Activated T-helper 1 cell treated with anti-CD3 and anti-CD28 coated beads, Interleukin-12 subunit alpha, Interleukin-12 subunit beta, Interleukin-2, Interleukin-4 antibody, amounts not matched to agents 30 ng/mL and 10 ng/mL and 1 ng/mL, durations not matched to agents 14 hours and 24 hours and 36 hours (primary cell): ENCODE results near the gene RHD. TPM values are rescaled to one million over a fixed set of nuclear protein-coding genes. Genes with fewer than 3 reads are reported as not detected.
A peak's percentile ranks its signal among the peaks of the same experiment; 100 is the strongest.
"Not testable (repeated sequence)": the region's sequence is repeated elsewhere in the genome, so short reads cannot be mapped to it uniquely, and the experiment has no call there.

Experiments used
- DNase-seq: peaks from one replicate; pipeline ENCODE4 v3.0.0; 2021; ENCODE audit warnings: low spot score
- H3K27ac Mint-ChIP-seq: one replicate; pipeline ENCODE4 v1.8.0; 2021; ENCODE audit warnings: mild to moderate bottlenecking, mixed read lengths
- H3K27me3 Mint-ChIP-seq: one replicate; pipeline ENCODE4 v1.8.0; 2022; ENCODE audit warnings: mild to moderate bottlenecking, moderate library complexity, mixed read lengths; ENCODE audit not compliant: insufficient read depth
- H3K36me3 Mint-ChIP-seq: one replicate; pipeline ENCODE4 v1.8.0; 2021; ENCODE audit warnings: low read depth, mixed read lengths
- H3K4me1 Mint-ChIP-seq: one replicate; pipeline ENCODE4 v1.8.0; 2021; ENCODE audit warnings: low read depth, mixed read lengths
- H3K4me3 Mint-ChIP-seq: one replicate; pipeline ENCODE4 v1.8.0; 2021; ENCODE audit warnings: mild to moderate bottlenecking, moderate library complexity, mixed read lengths
- H3K9me3 Mint-ChIP-seq: one replicate; pipeline ENCODE4 v1.8.0; 2021; ENCODE audit warnings: mixed read lengths
- intact Hi-C: fragments of 100-400 bp; cut with micrococcal nuclease; formaldehyde crosslinking; loops from one replicate; pipeline ENCODE4 v1.15.1; 2024
- total RNA-seq: library from RNA; stranded (reverse); gene quantifications from 2 replicates; pipeline ENCODE4 v1.2.3, GENCODE V29; 2022

Gene RHD
- total RNA-seq, 1 donor from 2014 or later: not detected

DNA sequence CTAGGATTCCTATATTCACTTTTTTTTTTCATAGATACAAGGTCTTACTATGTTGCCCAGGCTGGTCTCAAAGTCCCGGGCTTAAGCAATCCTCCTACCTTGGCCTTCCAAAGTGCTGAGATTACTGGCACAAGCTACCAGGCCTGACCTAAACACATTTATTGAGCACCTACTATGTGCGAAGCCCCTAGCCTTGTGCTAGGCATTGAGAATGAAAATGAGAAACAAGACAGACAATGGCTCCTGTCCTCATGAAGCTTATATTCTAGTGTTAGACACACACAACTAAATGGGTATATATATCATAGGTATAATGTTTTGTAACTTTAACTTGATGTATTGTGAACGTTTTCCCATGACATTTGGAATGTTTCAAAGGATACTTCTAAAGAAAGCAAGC is 77.3 kb downstream of the RHD start:
- no peaks in the 10 kb centered on the region for H3K27me3 Mint-ChIP-seq
- no peaks in the 10 kb centered on the region for H3K9me3 Mint-ChIP-seq
- DNase-seq: no peak
- intact Hi-C loops: no loop called here
- peaks cover 33% of the 10 kb centered on the region for H3K36me3 Mint-ChIP-seq
- H3K4me1 Mint-ChIP-seq: peaks cover 5% of the 10 kb centered on the region
- H3K27ac Mint-ChIP-seq: no peak overlapping the region
- H3K4me3 Mint-ChIP-seq: no peak overlapping the region

DNA sequence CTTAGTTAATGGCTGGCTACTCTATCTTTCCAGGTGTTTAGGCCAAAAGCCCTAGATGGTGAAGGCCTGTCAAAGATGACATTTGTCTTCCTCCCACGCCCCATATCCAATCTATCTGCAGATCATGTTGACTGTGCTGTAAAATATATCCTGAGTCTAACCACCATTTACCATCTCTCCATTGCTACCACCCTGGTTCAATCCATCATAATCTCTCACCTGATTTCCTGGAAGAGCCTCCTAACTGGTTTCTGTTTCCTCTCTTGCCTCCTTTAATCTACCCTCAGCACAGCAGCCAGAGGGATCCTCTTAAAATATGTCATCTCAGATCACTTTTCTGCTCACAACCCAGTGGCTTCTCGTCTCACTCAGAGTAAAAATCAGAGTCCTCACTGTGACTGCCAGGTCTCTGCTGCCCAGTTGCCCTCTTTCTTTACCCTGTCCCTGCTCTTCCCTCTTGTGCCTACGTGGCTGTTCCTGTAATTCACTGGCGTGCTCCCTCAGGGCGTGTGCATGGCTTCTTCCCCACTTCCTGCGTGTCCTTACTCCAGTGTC is 83.6 kb downstream of the RHD start:
- Mint-ChIP-seq H3K36me3 (peaks cover 35% of the 10 kb centered on the region), H3K9me3 (no peaks in the 10 kb centered on the region), H3K27ac (peak overlapping the region; percentile 62), H3K4me1 (peaks cover 28% of the 10 kb centered on the region), H3K27me3 (no peaks in the 10 kb centered on the region), H3K4me3 (peak overlapping the region; percentile 23)
- DNase-seq: no peak
- intact Hi-C loops: no loop called here

DNA sequence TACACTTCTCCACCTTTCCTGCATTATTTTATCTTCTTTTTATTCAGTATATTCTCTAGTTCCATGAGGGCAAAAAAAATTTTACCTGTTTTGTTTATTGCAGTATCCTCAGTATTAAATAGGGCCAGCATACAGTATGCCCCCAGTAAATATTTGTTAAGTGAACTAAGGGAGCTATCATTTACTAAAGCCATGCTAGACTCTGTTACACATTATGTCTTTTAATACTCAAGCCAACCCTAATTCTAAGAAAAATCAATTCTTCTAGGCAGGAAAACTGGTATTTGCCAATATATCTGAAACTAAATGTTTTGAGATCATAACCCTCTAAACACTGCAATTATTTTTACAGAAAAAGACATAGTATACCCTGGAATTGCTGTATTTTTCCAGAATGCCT is 84.1 kb downstream of the RHD start:
- intact Hi-C loops: no loop called here
- H3K4me3 Mint-ChIP-seq: no peak overlapping the region
- H3K4me1 Mint-ChIP-seq: peaks cover 33% of the 10 kb centered on the region
- no peak overlapping the region for H3K27ac Mint-ChIP-seq
- H3K27me3 Mint-ChIP-seq: no peaks in the 10 kb centered on the region
- H3K36me3 Mint-ChIP-seq: peaks cover 40% of the 10 kb centered on the region
- no peaks in the 10 kb centered on the region for H3K9me3 Mint-ChIP-seq
- DNase-seq: no peak

DNA sequence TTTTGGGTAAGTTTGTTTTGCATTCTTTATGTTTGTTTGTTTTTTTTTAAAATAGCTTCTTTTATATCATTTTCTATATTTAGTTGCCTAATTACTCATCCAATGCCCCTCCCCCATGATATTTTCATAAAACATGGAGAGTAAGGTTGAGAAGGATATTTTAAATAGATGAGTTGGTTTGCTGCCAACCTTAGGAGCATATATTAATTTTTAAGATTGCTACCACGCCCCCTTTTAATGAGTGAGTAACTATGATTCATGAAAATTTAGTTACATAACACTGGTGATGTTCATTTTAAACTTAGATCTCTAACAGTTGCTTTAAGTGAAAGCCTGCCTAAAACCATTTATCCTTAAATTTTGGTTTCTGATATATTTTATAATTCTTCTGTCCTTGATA is 84.5 kb downstream of the RHD start:
- H3K27me3 Mint-ChIP-seq: no peaks in the 10 kb centered on the region
- no peak for DNase-seq
- intact Hi-C loops: no loop called here
- H3K9me3 Mint-ChIP-seq: no peaks in the 10 kb centered on the region
- H3K36me3 Mint-ChIP-seq: peaks cover 44% of the 10 kb centered on the region
- H3K4me3 Mint-ChIP-seq: no peak overlapping the region
- H3K27ac Mint-ChIP-seq: peak overlapping the region; percentile 59
- H3K4me1 Mint-ChIP-seq: peaks cover 37% of the 10 kb centered on the region

DNA sequence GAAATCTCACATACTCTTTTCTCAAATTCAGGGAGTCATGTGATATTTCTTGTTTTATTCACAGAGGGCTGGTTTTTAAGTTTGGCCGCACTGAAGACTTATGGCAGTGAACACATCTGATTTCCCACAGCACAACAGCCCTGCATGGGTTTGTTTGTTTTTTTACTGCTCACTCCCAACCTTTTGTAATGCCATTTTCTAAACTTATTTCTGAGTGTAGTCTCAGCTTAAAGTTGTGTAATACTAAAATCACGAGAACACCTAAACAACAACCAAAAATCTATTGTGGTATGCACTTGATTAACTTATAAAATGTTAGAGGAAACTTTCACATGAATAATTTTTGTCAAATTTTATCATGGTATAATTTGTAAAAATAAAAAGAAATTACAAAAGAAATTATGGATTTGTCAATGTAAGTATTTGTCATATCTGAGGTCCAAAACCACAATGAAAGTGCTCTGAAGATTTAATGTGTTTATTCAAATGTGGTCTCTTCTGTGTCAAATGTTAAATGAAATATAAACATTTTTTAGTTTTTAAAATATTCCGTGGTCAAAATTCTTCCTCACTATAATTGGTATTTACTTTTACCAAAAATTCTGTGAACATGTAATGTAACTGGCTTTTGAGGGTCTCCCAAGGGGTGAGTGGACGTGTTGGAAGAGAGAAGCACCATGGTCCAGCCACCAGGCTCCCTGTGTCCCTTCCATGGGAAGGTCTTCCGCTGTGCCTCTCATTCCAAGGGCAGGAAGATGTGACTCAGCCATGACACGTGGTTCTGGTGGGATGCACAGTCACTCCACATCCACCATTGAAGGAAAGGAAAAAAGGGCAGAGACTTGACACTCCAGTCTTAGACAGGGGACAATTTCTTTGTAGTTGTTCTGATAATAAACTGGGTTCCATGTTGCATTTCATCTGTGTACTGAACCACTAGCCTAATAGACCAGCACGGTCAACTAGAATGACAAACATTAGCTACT is 88.6 kb downstream of the RHD start:
- Mint-ChIP-seq H3K4me1 (peaks cover 29% of the 10 kb centered on the region), H3K27me3 (no peaks in the 10 kb centered on the region), H3K27ac (peak overlapping the region; percentile 27), H3K36me3 (peaks cover 34% of the 10 kb centered on the region), H3K9me3 (no peaks in the 10 kb centered on the region), H3K4me3 (no peak overlapping the region)
- DNase-seq: no peak
- intact Hi-C loops: no loop called here

DNA sequence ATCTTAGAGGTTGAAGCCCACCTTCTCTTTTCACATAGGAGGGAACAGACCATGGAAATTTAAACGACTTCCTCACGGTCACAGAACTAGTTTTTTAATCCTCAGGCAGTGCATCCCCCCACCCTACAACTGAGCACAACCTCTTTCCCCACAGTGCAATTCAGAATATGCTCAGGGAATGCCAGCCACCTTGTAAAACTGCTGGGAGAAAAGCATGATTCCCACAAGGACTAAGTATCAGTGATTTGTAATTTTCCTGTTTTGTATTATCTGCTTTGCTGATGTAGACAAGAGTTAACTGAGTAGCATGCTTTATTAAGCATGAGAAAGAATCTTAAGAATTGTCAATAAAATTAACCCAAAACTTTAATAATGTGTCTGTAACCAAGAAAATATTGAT is 89.6 kb downstream of the RHD start:
- no peak overlapping the region for H3K4me3 Mint-ChIP-seq
- H3K27ac Mint-ChIP-seq: no peak overlapping the region
- DNase-seq: no peak
- no peaks in the 10 kb centered on the region for H3K9me3 Mint-ChIP-seq
- peaks cover 20% of the 10 kb centered on the region for H3K4me1 Mint-ChIP-seq
- intact Hi-C loops: no loop called here
- no peaks in the 10 kb centered on the region for H3K27me3 Mint-ChIP-seq
- peaks cover 28% of the 10 kb centered on the region for H3K36me3 Mint-ChIP-seq

DNA sequence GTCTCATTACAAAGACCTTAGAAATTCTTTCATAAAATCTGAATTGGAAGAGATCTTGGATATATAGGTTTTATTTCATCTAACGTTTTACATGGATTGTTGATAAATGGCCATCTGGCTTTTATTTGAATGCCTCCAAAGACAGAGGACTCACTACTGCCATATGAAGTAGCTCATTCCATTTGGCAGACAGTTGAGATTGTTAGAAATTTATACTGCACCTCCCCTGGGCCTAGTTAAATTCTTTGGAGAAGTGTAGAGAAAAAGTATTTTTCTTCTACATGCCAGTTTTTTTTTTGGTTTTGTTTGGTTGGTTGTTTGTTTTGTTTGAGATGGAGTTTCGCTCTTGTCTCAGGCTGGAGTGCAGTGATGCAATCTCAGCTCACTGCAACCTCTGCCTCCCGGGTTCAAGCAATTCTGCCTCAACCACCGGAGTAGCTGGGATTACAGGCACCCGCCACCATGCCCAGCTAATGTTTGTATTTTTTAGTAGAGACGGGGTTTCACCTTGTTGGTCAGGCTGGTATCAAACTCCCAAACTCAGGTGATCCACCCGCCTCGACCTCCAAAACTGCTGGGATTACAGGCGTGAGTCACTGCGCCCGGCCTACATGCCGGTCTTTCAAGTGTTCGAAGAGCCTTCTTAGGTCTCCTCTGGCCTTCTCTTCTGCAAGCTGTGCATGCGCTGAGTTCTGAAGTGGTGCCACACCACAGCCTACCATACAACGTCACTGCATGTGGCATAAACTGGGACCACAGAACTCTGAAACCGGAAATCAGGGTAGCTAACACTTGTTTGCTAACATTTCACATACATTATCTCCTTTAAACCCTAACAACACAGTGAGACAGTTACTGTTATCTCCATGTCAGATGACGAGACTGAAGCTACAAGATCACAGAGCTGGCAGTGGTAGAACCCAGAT is 90.6 kb downstream of the RHD start:
- peak overlapping the region; percentile 34 for H3K27ac Mint-ChIP-seq
- intact Hi-C loops, H3K9me3 Mint-ChIP-seq, H3K27me3 Mint-ChIP-seq, DNase-seq, H3K4me3 Mint-ChIP-seq: not testable (repeated sequence)
- peaks cover 14% of the 10 kb centered on the region for H3K4me1 Mint-ChIP-seq
- peaks cover 22% of the 10 kb centered on the region for H3K36me3 Mint-ChIP-seq

DNA sequence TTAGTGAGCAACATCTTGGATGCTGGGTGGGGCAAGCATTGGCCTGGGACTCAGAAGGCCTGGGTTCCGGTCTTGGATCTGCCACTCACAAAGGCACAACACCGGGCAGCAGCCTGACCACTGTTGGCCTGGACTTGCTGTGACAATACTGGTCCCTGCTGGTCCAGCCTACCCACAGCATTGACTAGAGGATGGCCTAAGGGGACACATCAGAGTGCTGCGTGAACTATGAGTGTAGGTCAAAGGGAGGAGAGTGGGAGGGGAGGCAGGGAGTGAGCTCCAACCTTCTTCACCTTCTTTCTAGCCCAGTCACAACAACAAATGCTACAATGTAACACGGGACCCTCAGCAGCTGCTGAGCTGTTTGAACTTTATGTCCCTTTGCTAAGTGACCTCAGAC is 96.9 kb downstream of the RHD start:
- H3K27ac Mint-ChIP-seq: no peak overlapping the region
- no peak overlapping the region for H3K4me3 Mint-ChIP-seq
- DNase-seq: no peak
- peaks cover 3% of the 10 kb centered on the region for H3K27me3 Mint-ChIP-seq
- no peaks in the 10 kb centered on the region for H3K4me1 Mint-ChIP-seq
- no peaks in the 10 kb centered on the region for H3K9me3 Mint-ChIP-seq
- no peaks in the 10 kb centered on the region for H3K36me3 Mint-ChIP-seq
- intact Hi-C loops: no loop called here

DNA sequence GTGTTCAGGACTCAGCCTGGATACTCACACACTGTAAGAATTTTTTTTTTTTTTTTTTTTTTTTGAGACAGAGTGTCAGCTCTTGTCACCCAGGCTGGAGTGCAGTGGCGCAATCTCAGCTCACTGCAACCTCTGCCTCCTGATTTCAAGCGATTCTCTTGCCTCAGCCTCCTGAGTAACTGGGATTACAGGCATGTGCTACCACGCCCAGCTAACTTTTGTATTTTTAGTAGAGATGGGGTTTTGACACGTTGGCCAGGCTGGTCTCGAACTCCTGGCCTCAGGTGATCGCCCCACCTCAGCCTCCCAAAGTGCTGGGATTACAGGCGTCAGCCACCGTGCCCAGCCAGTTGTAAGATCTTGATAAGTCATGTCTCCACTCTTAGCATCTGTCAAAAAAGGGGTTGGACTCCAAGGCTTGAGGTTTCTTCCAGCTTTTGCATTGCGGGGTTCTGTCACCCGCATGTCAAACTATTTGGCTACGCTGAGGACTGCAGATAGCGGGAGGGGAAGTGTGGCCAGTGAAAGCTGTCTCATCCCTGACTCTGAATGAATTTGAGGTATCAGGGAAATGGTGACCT is 97.5 kb downstream of the RHD start:
- H3K27me3 Mint-ChIP-seq, intact Hi-C loops, DNase-seq, H3K9me3 Mint-ChIP-seq, H3K4me1 Mint-ChIP-seq, H3K27ac Mint-ChIP-seq, H3K36me3 Mint-ChIP-seq, H3K4me3 Mint-ChIP-seq: not testable (repeated sequence)

DNA sequence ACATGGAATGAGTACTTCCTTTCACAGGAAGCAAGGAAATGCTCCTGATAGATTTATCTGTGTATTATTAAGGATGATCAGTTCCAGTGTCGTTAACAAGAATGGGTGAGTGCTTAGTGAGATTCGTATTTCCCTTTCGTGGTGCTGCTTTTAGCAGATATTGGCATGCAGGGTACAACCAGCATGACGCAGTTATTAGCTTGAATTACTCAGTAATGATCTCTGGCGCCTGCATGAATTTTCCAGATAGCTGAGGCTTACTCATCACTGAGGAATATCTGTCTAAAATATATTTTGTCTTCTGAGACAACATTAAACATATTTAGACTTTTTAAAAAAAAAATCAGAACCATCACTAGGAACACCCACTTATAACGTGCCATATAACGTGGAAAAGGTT is 99.4 kb downstream of the RHD start:
- H3K4me3 Mint-ChIP-seq: not testable (repeated sequence)

DNA sequence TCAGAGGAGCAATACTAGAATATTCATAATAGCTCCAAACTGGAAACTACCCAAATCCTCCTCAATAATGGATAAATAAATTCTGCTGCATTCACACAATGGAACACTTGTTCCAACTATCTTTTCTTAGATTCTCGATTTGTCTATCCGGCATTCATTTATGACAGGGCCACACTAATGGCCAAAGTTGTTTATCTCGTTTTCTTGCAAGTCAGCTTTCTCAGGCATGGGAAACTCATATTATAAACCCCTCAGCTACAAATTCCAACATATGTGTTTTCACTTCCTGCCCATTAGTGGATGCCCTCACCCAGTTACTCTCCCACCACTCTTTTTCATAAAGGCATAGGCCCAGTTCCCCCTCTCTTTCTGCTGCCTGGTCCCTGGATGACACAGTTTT is 106.1 kb downstream of the RHD start:
- H3K36me3 Mint-ChIP-seq, intact Hi-C loops, H3K4me1 Mint-ChIP-seq, H3K4me3 Mint-ChIP-seq, DNase-seq, H3K27ac Mint-ChIP-seq, H3K9me3 Mint-ChIP-seq: not testable (repeated sequence)
- peaks cover 14% of the 10 kb centered on the region for H3K27me3 Mint-ChIP-seq

More for the DNA sequence above, 99.4 kb downstream of the RHD start:
- H3K36me3 Mint-ChIP-seq, H3K27me3 Mint-ChIP-seq, H3K4me1 Mint-ChIP-seq, DNase-seq, intact Hi-C loops, H3K9me3 Mint-ChIP-seq, H3K27ac Mint-ChIP-seq: not testable (repeated sequence)
